Cardiac septum (tissue), 1 donor: ENCODE data around the gene SIRPA. TPM values are rescaled to one million over a fixed set of nuclear protein-coding genes. Genes with fewer than 3 reads are reported as not detected.
"Not testable (repeated sequence)": the region's sequence is repeated elsewhere in the genome, so short reads cannot be mapped to it uniquely, and the experiment has no call there.

Experiments used
- DNase-seq: peaks from one replicate; pipeline ENCODE4 v3.0.0-alpha.2; 2020; ENCODE audit warnings: low spot score
- intact Hi-C: fragments of 100-400 bp; cut with DNase I; formaldehyde crosslinking; loops from one replicate; pipeline ENCODE4 v1.14.0; 2022
- total RNA-seq: library from RNA; stranded (reverse); fragmentation: NEBNext Ultra II Directional; extraction: Animal tissue kit (Norgen Biotek cat#: 25700); gene quantifications from one replicate; pipeline ENCODE4 v1.2.1, GENCODE V29; 2021
- donor health status: DM: no; HTN: no; CAD: no.

The SIRPA gene
- total RNA-seq, 1 donor from 2014 or later = 45.8 TPM

DNA sequence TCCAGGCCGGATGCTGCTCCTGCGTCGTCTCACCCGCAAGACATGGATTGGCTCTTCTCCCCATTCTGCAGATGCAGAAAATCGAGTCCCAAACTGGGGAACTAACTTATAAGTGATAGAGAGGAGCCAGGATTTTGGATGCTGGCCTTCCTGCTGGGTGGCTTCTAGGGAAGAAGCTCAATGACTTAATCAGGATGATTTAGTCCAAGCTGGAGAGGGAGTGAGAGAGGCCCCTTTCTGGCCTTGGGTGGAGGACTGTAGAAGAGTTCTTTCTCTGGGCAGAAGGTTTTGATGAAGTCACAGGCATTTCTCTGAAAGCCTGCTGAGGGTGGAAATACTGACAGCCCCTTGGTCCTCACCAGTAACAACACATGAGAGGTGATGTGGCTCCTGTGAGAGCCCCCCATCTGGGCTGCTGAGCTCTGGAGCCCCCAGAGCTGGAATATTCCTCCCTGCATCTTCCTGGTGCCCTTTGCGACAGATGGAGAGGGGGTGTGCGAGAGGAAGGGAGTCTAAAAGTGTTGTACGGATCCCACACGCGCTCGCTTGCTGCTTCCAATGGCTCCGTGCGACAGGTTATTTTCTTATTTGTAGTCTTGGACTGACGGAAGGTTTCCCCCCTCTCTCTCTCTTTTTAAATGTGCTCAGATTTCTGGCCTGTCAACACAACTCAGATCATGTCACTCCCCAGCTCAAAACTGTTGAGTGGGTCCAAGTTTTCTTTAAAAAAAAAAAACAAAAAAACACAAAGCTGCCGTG is 3.5 kb downstream of the SIRPA start:
- intact Hi-C loops = loop anchor here (5.0 kb wide), 1 partner anchor 69 kb away; no protein-coding TSS in a partner anchor
- no peak for DNase-seq

DNA sequence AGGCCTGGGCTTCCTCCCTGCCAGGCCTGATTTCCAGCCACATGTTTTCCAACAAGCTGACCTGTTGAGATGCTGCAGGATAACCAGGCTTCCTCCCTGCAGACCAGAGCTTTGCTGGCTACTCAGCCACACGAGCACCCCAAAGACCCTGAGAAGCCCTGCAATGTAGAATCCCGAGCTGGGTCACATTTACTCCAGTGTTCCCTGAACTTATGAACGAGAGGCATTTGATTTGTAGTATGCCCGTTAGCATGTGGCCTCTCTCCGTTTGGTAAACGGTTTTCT is 4.0 kb downstream of the SIRPA start:
- intact Hi-C loops = loop anchor here (5.0 kb wide), 1 partner anchor 68 kb away; no protein-coding TSS in a partner anchor
- DNase-seq = no peak

DNA sequence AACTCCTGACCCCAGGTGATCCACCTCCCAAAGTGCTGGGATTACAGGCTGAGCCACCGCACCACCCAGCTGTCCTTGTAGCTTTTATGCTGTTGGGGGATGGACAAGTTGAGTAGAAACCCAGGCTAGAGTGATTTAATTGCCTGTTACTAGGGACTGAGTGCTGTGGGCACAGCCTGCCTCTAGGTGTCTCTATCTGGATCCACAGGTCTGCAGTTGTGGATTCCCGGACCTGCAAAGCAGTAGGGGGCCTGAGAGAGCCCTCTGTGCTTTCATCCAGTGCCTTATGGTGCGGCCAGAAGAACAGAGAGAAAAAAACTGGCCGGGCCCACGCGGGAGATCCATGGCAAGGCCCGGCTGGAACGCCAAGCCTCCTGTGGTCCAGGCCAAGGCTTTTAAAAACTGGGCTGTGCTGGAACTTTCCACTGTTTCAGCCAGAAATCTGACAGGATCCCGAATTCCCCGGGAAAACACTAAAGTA is 5.2 kb downstream of the SIRPA start:
- intact Hi-C loops = no loop called here

DNA sequence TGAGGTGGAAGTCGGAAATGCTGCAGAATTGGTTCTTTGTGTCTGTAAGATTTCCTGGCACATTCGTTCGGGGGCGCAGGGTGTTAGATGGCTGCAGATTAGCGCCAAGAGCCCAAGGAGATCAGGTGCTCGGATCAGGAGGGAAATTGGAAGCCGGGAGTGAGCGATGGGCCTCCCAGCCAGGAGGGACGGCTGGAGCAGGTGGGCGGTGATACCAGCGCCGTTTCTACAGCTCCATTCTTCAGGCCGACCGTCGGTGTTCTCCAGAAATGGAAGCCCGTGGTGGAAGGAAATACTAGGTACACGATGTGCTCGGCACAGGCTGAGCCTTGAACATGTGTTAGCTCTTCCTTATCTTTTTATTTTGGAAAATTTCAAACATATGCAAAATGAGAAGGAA is 6.5 kb downstream of the SIRPA start:
- intact Hi-C loops = no loop called here
- no peak for DNase-seq

More for the DNA sequence above, 5.2 kb downstream of the SIRPA start:
- no peak for DNase-seq

DNA sequence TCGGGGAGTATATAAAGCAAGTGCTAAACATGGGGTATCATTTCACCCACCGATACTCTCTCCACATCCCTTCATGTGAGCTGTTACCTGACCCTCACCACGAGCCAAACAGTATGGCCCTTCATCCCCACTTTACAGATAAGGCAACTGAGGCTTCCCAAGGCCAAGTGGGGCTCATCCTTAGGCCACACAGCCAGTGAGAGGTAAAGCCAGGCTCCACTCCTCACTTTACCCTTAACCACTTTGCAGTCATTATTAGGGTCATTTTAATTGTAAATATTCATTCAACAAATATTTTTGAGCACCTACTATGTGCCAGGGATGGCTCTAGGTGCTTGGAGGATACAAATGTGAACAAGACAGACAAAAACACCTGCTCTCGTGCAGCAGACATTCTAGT is 7.0 kb downstream of the SIRPA start:
- intact Hi-C loops = no loop called here
- DNase-seq = no peak

DNA sequence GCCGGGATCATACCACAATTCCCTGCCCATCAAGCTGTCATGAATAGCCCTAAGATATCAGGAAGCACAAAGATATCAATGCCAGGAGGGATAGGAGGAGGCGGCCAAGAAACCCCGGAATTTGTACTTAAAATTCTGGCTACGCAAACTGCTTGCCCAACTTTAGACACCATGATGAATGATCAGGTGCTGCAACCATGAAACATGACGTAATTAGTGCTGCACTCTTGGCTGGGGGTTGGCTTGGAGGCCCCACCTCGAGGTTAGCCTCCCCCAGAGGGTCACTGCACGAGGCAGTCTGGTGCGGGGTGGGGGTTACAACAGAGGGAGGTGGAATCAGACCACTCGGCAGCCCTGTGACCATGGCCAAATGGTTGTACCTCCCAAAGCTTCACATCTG is 8.9 kb downstream of the SIRPA start:
- no peak for DNase-seq
- intact Hi-C loops = no loop called here

DNA sequence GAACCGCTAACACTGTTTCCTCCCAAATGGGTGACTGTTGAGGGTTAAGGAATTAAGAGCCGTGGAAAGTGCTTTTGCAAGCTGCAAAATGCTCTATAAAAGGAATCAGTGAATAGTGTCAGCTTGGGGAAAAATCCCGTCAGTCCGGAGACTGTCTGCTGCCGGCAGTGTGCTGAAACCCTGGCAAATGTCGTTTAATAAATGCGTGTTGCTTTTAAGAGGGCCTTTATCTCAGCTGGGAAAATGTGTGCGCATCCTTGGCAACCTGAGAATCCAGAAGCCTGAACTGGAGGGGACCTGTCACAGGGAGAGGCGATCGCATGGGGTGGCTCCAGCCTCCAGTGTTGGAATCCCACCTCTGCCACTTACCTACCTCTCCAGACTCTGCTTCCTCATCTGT is 9.8 kb downstream of the SIRPA start:
- intact Hi-C loops = no loop called here
- no peak for DNase-seq

DNA sequence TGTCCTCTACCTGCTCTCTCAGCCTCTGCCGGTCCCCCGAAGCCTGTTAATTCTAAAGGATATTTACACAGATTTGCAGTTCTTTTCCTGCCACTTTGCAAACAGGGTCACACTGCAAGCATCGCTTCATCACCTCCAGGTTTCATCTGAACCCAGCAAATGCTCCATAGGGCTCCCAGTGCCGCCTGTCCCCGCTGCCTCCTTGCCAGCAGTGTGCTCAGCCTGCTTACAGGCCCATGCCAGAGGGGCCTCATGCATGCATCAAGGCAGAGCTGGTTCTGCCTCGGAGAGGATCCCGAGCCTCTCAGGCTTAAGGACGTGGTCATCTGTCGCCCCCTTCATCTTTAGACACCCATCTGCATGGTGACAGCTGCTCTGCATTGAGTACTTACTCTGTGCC is 10.5 kb downstream of the SIRPA start:
- intact Hi-C loops = no loop called here

DNA sequence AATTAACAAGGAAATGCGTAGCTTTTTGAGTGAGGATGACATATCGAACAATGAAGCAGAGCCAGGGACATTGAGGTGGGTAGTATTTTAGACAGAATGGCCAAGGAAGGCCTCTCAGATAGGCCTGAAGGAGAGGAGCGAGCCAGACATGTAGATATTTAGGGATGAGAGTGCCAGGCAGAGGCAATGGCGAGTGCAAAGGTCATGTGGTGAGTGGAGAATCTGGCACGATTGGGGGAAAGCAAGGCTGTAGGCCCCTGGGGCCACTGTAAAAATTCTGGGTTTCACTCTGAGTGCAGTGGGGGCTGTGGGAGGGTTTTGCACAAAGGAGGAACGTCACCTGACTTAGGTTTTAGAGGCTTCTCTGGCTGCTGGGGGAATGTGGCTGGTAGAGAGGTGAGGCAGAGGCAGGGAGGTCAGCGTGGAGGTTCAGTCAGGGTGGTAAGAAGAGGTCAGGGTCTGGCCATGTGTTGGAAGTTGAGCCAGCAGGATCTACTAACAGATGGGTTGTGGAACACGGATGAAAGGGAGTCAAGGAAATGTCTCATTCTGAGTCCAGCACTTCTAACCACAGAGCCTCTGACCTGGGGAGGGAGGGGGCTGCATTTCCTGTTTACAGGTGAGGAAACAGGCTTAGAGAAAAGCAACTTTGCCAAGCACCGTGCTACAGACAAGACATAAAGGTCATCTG is 11.3 kb downstream of the SIRPA start:
- no peak for DNase-seq
- intact Hi-C loops = no loop called here

More for the DNA sequence above, 10.5 kb downstream of the SIRPA start:
- no peak for DNase-seq

DNA sequence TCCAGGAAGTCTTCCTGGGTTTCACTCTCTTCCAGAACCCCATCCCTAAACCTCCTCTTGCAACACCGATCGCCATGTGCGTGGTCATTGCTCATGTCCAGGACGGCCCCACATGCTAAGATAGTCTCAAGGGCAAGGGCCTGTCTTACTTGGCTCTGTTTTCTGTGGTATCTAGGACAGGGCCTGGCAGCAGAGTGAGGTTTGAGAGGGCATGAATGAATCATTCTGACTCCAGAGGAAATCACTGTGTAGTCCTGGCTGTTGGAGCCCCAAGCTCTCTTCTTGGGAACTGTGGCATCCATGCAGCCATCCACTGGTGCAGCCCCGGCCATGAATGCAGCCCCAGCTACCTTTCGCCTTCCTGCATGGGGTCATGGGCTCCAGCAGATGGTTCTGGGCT is 12.4 kb downstream of the SIRPA start:
- intact Hi-C loops = no loop called here

DNA sequence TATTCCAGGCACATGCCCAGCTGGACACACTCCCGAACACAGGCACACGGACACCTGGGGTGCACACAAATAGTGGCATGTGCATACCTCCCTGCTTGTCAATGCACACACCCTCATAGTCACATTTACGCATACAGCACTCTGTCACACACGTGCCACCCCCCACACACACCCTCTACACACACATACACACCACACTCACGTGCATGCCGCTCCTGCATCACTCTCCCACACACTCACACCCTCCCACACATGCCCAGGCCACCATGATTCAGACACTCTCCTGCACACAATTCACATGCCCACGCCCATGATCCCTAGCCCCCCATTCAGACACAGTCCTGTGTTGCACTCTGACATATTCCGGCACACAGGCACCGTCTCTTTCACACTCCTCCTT is 13.0 kb downstream of the SIRPA start:
- no peak for DNase-seq
- intact Hi-C loops = no loop called here

More for the DNA sequence above, 12.4 kb downstream of the SIRPA start:
- no peak for DNase-seq

DNA sequence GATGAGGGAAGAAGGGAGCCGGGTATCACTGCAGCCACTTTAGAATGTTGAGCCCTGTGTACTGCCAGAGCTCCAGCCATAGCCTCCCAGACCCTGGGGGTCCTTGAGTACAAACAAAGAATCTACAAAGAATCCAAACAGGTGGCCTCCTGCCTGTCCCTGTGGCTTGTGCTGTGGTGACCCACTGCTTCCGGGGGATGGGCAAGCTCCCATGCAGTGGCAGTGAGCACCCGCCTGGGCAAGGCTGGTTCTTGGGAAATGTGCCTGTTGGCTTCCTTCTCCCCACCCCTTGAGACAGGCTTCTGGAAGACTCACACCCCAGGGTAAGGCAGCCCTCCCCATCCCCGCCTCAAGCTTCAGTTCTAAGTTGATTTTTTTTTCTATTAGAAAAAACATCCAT is 13.9 kb downstream of the SIRPA start:
- DNase-seq = no peak
- intact Hi-C loops = no loop called here

DNA sequence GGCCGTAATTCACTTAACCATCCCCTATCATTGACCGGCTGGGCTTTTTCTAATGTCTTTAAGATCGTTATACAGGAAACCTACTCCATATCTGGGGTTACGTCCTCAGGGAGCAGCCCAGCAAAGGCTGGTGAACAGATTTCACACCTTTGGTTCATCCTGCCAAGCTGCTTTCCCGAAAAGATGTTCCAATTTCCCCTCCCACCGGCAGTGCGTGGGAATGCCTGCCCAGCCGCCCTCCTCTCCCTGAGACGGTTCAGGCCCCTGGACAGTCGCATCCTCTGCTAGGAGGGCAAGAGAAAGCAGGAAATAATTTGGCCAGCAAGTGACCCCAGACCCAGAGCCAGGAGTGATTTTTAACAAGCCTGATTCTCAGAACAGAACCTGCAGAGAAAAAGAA is 16.3 kb downstream of the SIRPA start:
- intact Hi-C loops = no loop called here
- no peak for DNase-seq

DNA sequence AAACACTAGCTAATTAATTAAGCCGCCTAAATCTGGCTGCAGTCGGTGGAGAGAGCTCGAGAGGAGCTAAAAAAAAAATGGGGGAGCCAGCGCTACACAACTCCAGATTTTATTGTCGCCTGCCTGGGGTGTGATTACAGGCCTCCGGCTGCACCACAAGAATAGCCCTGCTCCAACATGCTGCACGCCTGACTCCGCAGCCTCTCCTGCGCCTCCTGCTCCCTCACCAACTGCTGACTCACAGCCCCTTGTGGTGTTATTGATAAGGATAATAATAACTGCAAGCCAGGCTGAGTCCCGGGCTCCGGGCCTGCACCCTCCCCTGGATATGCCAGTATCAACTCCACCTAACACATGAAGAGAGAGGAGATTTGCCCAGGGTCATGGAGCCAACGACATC is 16.8 kb downstream of the SIRPA start:
- intact Hi-C loops = no loop called here

DNA sequence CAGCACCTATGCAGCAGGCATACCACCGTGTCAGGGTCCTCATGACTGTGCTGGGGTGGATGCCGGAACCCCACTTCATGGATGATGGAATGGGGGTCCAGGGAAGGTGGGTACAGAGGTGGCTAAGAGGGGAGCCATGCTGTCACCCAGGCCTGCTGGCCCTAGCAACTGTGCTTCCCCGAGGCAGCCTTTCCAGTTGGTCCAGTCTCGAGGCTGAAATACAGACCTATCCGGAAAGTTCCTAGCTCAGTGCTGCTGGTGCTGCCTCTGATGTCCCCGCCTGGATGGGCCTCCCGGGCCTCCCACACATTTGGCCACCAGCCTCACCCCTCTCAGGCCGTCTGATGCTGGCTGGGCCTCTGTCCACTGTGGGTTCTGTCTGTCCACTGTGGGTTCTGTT is 17.4 kb downstream of the SIRPA start:
- DNase-seq = no peak
- intact Hi-C loops = no loop called here

More for the DNA sequence above, 16.8 kb downstream of the SIRPA start:
- peak; percentile 84 for DNase-seq

DNA sequence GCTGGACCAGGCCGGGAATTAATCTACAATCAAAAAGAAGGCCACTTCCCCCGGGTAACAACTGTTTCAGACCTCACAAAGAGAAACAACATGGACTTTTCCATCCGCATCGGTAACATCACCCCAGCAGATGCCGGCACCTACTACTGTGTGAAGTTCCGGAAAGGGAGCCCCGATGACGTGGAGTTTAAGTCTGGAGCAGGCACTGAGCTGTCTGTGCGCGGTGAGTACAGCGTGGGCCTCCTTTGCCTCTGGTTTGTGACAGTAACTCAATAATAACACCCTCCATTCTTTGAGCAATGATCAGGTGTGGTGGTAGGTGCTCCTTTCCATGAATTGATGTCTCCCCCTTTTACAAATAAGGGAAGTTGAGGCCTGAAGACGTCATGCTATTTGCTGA is 20.0 kb downstream of the SIRPA start:
- intact Hi-C loops = loop anchor here (5.0 kb wide), 1 partner anchor 113 kb away; no protein-coding TSS in a partner anchor

DNA sequence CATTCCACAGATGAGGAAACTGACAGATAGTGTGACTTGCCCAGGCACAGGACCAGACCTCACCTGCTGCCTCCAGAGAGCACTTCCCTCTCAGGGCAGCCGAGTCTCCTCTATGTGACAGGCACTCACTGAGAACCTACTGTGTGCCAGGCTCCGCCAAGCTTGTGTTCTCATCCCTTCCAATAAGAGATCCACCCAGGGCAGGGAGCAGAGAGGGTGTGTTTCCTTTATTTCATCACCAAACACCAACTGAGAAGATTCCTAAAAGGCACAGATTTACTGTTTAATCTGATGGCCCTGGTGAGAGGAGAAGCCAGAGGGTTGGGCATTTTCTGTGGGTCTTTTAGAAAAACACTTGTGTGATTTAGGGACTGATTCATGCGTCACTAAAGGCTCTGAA is 20.5 kb downstream of the SIRPA start:
- no peak for DNase-seq
- intact Hi-C loops = loop anchor here (5.0 kb wide), 1 partner anchor 113 kb away; no protein-coding TSS in a partner anchor

More for the DNA sequence above, 20.0 kb downstream of the SIRPA start:
- DNase-seq = not testable (repeated sequence)

DNA sequence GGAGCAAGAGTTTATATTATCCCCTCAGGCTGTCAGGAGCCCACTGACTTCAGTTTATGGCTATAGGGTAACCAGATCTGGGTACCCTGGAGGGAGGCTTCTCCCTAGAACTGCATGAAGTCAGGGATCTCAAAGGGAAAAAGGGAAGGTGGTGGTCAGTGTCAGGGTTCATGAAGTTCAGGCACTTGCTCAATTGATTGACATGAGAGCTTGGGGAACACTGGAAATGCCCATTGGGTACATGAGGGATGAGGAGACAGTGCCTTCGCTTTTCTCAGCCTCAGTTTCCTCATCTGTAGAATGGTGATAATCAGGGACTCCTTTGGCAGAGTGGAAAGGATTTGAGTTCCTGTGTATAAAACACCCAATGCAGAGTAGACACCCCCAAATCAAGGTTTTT is 22.6 kb downstream of the SIRPA start:
- intact Hi-C loops = loop anchor here (5.0 kb wide), 1 partner anchor 115 kb away; no protein-coding TSS in a partner anchor
- DNase-seq = no peak

DNA sequence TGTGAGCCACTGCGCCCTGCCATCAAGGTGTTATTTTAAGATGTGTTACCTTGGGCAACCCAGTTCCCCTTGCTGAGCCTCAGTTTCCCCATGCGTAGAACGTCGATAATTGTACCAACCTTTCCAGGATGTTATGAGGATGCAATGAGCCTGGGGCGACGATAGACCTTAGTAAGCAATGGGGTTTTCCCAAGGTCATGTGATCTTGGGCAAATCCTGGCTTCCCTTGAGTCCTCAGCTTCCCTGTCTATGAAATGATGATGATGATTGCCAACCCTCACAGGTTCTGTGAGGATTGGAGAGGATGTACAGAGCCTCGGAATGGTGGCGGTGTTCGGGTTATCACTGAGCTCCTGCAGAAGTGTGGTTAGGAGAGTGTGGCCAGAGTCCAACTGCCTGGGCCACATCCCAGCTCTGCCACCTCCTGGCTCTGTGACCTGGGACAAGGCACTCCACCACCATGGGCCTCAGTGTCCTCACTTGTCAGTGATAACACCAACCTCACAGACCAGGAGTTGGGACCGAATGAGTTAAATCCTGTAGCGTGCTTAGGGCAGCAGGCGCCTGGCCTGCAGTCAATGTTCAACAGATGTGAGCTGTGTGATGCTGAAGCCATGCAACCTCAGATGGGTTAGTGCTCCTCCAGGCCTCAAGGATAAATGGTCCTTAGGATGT is 23.4 kb downstream of the SIRPA start:
- intact Hi-C loops = loop anchor here (5.0 kb wide), 1 partner anchor 116 kb away; no protein-coding TSS in a partner anchor
- DNase-seq = no peak

DNA sequence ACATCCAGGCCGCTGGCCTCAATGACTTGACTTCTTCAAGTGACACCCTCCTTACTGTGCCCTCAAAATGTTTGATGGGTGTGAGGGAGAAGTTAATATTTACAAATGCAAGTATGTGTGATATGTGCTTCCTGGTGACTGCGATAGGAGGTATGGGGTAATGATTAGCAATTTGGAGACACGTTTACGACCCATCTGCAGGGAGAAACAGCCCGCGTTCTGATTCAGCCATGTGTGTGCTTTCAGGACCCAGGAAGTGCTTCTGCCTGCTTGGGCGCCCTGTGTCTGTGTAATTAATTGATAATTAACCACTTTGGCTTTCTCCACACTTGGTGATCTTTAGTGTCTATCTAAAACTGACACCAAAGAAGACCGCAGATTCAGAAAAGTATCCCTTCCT is 25.0 kb downstream of the SIRPA start:
- DNase-seq = no peak
- intact Hi-C loops = no loop called here
